ENCODE results near the gene RPS16. TPM values are rescaled to one million over a fixed set of nuclear protein-coding genes. Genes with fewer than 3 reads are reported as not detected.
A peak's percentile ranks its signal among the peaks of the same experiment; 100 is the strongest.

RPS16 gene
- total and polyA plus RNA-seq, 9 of the 15 experiments (the other 6 are each of a cell fraction or from before 2014, with no cell fraction given): 82.6 to 3,671 (median 2,204) TPM

GRCh38 chr19:39410017-39410830 is 25.5 kb downstream of the RPS16 start (continued):
- peak; percentile 88 for TF ChIP-seq NKRF (IDR thresholded peaks at IDR 0.05; ENCODE audit: borderline replicate concordance)
- TF ChIP-seq EHMT2 (IDR thresholded peaks at IDR 0.05): peak; percentile 85
- no peak for TF ChIP-seq BCL6 (CRISPR knock-in tag; IDR thresholded peaks at IDR 0.05)
- peak; percentile 76 for TF ChIP-seq ARID1B (IDR thresholded peaks at IDR 0.05)
- TF ChIP-seq ZNF518B (CRISPR knock-in tag; IDR thresholded peaks at IDR 0.05): no peak
- no peak for TF ChIP-seq SIN3B (IDR thresholded peaks at IDR 0.05; ENCODE audit: low read depth)
- TF ChIP-seq ZNF277 (CRISPR knock-in tag; IDR thresholded peaks at IDR 0.05; ENCODE audit: borderline replicate concordance): no peak
- no peak for TF ChIP-seq MED1 (CRISPR knock-in tag; IDR thresholded peaks at IDR 0.05; ENCODE audit: borderline replicate concordance)
- TF ChIP-seq TCF7L2 (IDR thresholded peaks at IDR 0.05; ENCODE audit: low read depth, low read length): no peak
- TF ChIP-seq FOXM1 (IDR thresholded peaks at IDR 0.05; ENCODE audit: low read depth): no peak
- no peak for TF ChIP-seq FOXM1 (CRISPR knock-in tag; IDR thresholded peaks at IDR 0.05; ENCODE audit: low read depth)
- TF ChIP-seq ZNF449 (CRISPR knock-in tag; IDR thresholded peaks at IDR 0.05): no peak
- no peak for TF ChIP-seq FOXP4 (CRISPR knock-in tag; IDR thresholded peaks at IDR 0.05; ENCODE audit: borderline replicate concordance)
- TF ChIP-seq MEF2A (IDR thresholded peaks at IDR 0.05; ENCODE audit: control insufficient read depth, low read depth, low read length): no peak
- no peak for TF ChIP-seq HES1 (IDR thresholded peaks at IDR 0.05; ENCODE audit: low read depth)
- TF ChIP-seq COPS2 (conservative IDR thresholded peaks at IDR 0.05): no peak

All from K562 (cell line).